Measurements from ENCODE around the gene CSN3. TPM values are rescaled to one million over a fixed set of nuclear protein-coding genes. Genes with fewer than 3 reads are reported as not detected.

CSN3 gene
- total RNA-seq, 1 donor from 2014 or later, result not detected

DNA sequence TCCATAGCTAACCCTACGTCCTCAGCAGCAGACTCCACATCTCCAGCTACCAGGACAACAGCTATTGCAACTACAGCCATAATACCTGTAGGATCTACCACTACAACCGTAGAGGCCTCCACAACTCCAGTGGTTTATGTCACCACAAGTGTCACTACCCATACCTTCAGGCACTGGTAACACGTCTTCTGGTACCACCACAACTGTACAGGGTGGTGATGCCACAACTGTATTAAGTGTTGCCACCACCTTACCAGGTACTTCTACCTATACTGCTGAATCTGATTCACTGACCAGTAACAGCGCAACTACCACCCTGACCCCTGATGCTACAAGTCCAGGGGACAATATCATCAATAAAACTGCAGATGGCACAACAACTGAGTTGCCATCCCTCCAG lies 57.8 kb downstream of the CSN3 start:
- Mint-ChIP-seq H3K27ac (no peak overlapping the region), H3K4me1 (ENCODE audit: unreplicated experiment) (peaks cover 7% of the 10 kb centered on the region), H3K27me3 (peaks cover 6% of the 10 kb centered on the region), H3K9me3 (no peaks in the 10 kb centered on the region), H3K36me3 (no peaks in the 10 kb centered on the region), H3K4me3 (no peak overlapping the region)
- TF ChIP-seq, protein P1, sequence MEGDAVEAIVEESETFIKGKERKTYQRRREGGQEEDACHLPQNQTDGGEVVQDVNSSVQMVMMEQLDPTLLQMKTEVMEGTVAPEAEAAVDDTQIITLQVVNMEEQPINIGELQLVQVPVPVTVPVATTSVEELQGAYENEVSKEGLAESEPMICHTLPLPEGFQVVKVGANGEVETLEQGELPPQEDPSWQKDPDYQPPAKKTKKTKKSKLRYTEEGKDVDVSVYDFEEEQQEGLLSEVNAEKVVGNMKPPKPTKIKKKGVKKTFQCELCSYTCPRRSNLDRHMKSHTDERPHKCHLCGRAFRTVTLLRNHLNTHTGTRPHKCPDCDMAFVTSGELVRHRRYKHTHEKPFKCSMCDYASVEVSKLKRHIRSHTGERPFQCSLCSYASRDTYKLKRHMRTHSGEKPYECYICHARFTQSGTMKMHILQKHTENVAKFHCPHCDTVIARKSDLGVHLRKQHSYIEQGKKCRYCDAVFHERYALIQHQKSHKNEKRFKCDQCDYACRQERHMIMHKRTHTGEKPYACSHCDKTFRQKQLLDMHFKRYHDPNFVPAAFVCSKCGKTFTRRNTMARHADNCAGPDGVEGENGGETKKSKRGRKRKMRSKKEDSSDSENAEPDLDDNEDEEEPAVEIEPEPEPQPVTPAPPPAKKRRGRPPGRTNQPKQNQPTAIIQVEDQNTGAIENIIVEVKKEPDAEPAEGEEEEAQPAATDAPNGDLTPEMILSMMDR (conservative IDR thresholded peaks at IDR 0.05), result no peak
- DNase-seq (ENCODE audit: extremely low spot score, unreplicated experiment), result no peak

Other genes with a start within 250 kb of the CSN3 start
- 0.90 TPM in 1 of 2 replicates, not detected in the other for gene STATH, start 246.6 kb upstream of the CSN3 start, total RNA-seq (ENCODE audit: low replicate concordance)
- gene HTN3, start 214.1 kb upstream of the CSN3 start, total RNA-seq (ENCODE audit: low replicate concordance), result not detected in 2 replicates
- gene HTN1, start 192.2 kb upstream of the CSN3 start, total RNA-seq (ENCODE audit: low replicate concordance), result not detected in 2 replicates
- gene PRR27, start 88.4 kb upstream of the CSN3 start, total RNA-seq (ENCODE audit: low replicate concordance), result 0.17 TPM in 1 of 2 replicates, not detected in the other
- gene ODAM, start 46.9 kb upstream of the CSN3 start, total RNA-seq (ENCODE audit: low replicate concordance), result 0.90 and 4.6 TPM in 2 replicates
- gene FDCSP, start 16.5 kb upstream of the CSN3 start, total RNA-seq (ENCODE audit: low replicate concordance), result not detected in 2 replicates
- 0.19 TPM in 1 of 2 replicates, not detected in the other for gene CABS1, start 92.4 kb downstream of the CSN3 start, total RNA-seq (ENCODE audit: low replicate concordance)
- not detected in 2 replicates for gene SMR3A, start 118.2 kb downstream of the CSN3 start, total RNA-seq (ENCODE audit: low replicate concordance)
- not detected in 2 replicates for gene SMR3B, start 140.5 kb downstream of the CSN3 start, total RNA-seq (ENCODE audit: low replicate concordance)
- not detected in 2 replicates for gene OPRPN, start 155.3 kb downstream of the CSN3 start, total RNA-seq (ENCODE audit: low replicate concordance)
- not detected in 2 replicates for gene MUC7, start 229.6 kb downstream of the CSN3 start, total RNA-seq (ENCODE audit: low replicate concordance)